Measurements from ENCODE around the gene GTPBP4.

- TF ChIP-seq CTCF (IDR thresholded peaks at IDR 0.05) (no peak), POLR2A (IDR thresholded peaks at IDR 0.05) (no peak), POLR2AphosphoS5 (IDR thresholded peaks at IDR 0.05) (no peak)
Observed at GRCh38 chr10:988667-989545, 672 bp downstream of the GTPBP4 start.

Measured in gastroesophageal sphincter (tissue), 3 donors.